ENCODE results near the gene MEDAG.

DNA sequence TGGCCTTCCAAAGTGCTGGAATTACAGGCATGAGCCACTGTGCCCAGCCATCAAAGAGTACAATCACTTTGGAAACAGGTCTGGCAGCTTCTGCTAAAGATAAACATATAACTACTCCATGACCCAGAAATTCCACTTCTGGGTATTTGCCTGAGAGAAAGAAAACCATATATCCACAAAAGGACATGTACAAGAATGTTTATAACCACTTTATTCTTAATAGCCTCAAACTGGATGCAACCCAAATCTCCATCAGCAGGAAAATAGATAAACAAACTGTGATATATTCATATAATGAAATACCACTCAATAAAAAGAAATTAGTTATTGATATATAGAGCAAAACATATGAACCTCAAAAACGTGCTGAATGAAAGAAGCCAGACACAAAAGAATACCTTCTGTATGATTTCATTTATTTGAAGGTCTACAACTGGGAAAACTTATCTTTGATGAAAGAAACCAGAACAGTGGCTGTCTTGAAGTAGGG is 66.9 kb downstream of the MEDAG start:
- TF ChIP-seq, protein P1, sequence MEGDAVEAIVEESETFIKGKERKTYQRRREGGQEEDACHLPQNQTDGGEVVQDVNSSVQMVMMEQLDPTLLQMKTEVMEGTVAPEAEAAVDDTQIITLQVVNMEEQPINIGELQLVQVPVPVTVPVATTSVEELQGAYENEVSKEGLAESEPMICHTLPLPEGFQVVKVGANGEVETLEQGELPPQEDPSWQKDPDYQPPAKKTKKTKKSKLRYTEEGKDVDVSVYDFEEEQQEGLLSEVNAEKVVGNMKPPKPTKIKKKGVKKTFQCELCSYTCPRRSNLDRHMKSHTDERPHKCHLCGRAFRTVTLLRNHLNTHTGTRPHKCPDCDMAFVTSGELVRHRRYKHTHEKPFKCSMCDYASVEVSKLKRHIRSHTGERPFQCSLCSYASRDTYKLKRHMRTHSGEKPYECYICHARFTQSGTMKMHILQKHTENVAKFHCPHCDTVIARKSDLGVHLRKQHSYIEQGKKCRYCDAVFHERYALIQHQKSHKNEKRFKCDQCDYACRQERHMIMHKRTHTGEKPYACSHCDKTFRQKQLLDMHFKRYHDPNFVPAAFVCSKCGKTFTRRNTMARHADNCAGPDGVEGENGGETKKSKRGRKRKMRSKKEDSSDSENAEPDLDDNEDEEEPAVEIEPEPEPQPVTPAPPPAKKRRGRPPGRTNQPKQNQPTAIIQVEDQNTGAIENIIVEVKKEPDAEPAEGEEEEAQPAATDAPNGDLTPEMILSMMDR (IDR thresholded peaks at IDR 0.05) = no peak
- TF ChIP-seq POLR2A (IDR thresholded peaks at IDR 0.05; ENCODE audit: low read depth) = no peak
